ENCODE measurements around the gene MDN1.
"Not testable (repeated sequence)": the region's sequence is repeated elsewhere in the genome, so short reads cannot be mapped to it uniquely, and the experiment has no call there.

MDN1 gene

GRCh38 chr6:89657445-89658158 lies 162.0 kb downstream of the MDN1 start:
- no peaks in the 10 kb centered on the region for H3K9me3 Mint-ChIP-seq
- peaks cover 61% of the 10 kb centered on the region for H3K36me3 Mint-ChIP-seq
- no peak overlapping the region for H3K27ac Mint-ChIP-seq

GRCh38 chr6:89655122-89655521 lies 164.5 kb downstream of the MDN1 start:
- no peaks in the 10 kb centered on the region for H3K4me1 Mint-ChIP-seq
- no peak overlapping the region for H3K27ac Mint-ChIP-seq
- H3K27me3 Mint-ChIP-seq: no peaks in the 10 kb centered on the region
- DNase-seq: no peak
- no peaks in the 10 kb centered on the region for H3K9me3 Mint-ChIP-seq
- no peak overlapping the region for H3K4me3 Mint-ChIP-seq
- CTCF ChIA-PET: no interaction called here
- peaks cover 56% of the 10 kb centered on the region for H3K36me3 Mint-ChIP-seq

More at GRCh38 chr6:89657445-89658158, 162.0 kb downstream of the MDN1 start:
- Mint-ChIP-seq H3K4me3 (no peak overlapping the region), H3K4me1 (no peaks in the 10 kb centered on the region), H3K27me3 (no peaks in the 10 kb centered on the region)
- DNase-seq: no peak
- CTCF ChIA-PET: interaction anchor here (0.6 kb wide), 1 partner anchor 80 kb away, joined by 3 read pairs; no protein-coding TSS in a partner anchor

- Mint-ChIP-seq H3K9me3 (no peaks in the 10 kb centered on the region), H3K4me3 (no peak overlapping the region), H3K36me3 (peaks cover 47% of the 10 kb centered on the region), H3K4me1 (no peaks in the 10 kb centered on the region), H3K27me3 (no peaks in the 10 kb centered on the region), H3K27ac (no peak overlapping the region)
- DNase-seq: no peak
- CTCF ChIA-PET: no interaction called here
These were observed 169.0 kb downstream of the MDN1 start for GRCh38 chr6:89650579-89650978.

GRCh38 chr6:89649682-89650081 lies 169.9 kb downstream of the MDN1 start:
- CTCF ChIA-PET: no interaction called here
- H3K4me1 Mint-ChIP-seq: no peaks in the 10 kb centered on the region
- no peaks in the 10 kb centered on the region for H3K9me3 Mint-ChIP-seq
- peaks cover 48% of the 10 kb centered on the region for H3K36me3 Mint-ChIP-seq
- DNase-seq: no peak
- no peak overlapping the region for H3K27ac Mint-ChIP-seq
- H3K4me3 Mint-ChIP-seq: no peak overlapping the region
- no peaks in the 10 kb centered on the region for H3K27me3 Mint-ChIP-seq

- no peak for DNase-seq
- H3K36me3 Mint-ChIP-seq: peaks cover 44% of the 10 kb centered on the region
- H3K27ac Mint-ChIP-seq: no peak overlapping the region
- H3K4me3 Mint-ChIP-seq: no peak overlapping the region
- H3K9me3 Mint-ChIP-seq: no peaks in the 10 kb centered on the region
- CTCF ChIA-PET: no interaction called here
- H3K4me1 Mint-ChIP-seq: no peaks in the 10 kb centered on the region
- H3K27me3 Mint-ChIP-seq: no peaks in the 10 kb centered on the region
These were observed 174.7 kb downstream of the MDN1 start for GRCh38 chr6:89644864-89645263.

GRCh38 chr6:89643406-89643805 lies 176.2 kb downstream of the MDN1 start:
- Mint-ChIP-seq H3K4me3 (no peak overlapping the region), H3K4me1 (peaks cover 13% of the 10 kb centered on the region), H3K36me3 (peaks cover 42% of the 10 kb centered on the region), H3K27me3 (no peaks in the 10 kb centered on the region), H3K9me3 (no peaks in the 10 kb centered on the region), H3K27ac (no peak overlapping the region)
- CTCF ChIA-PET: no interaction called here
- DNase-seq: no peak

- Mint-ChIP-seq H3K27ac (no peak overlapping the region), H3K4me3 (no peak overlapping the region), H3K9me3 (no peaks in the 10 kb centered on the region), H3K4me1 (peaks cover 18% of the 10 kb centered on the region), H3K36me3 (peaks cover 40% of the 10 kb centered on the region), H3K27me3 (no peaks in the 10 kb centered on the region)
- no peak for DNase-seq
- CTCF ChIA-PET: no interaction called here
These were observed 176.6 kb downstream of the MDN1 start for GRCh38 chr6:89642956-89643355.

GRCh38 chr6:89641581-89641980 lies 178.0 kb downstream of the MDN1 start:
- Mint-ChIP-seq H3K36me3 (peaks cover 41% of the 10 kb centered on the region), H3K4me1 (peaks cover 29% of the 10 kb centered on the region)
- H3K4me3 Mint-ChIP-seq, DNase-seq, CTCF ChIA-PET, H3K27ac Mint-ChIP-seq, H3K27me3 Mint-ChIP-seq, H3K9me3 Mint-ChIP-seq: not testable (repeated sequence)

GRCh38 chr6:89640804-89641203 lies 178.8 kb downstream of the MDN1 start:
- H3K9me3 Mint-ChIP-seq: no peaks in the 10 kb centered on the region
- CTCF ChIA-PET: interaction anchor here (0.7 kb wide), 1 partner anchor 359 kb away, joined by 3 read pairs; no protein-coding TSS in a partner anchor
- peaks cover 35% of the 10 kb centered on the region for H3K4me1 Mint-ChIP-seq
- DNase-seq: no peak
- no peak overlapping the region for H3K4me3 Mint-ChIP-seq
- H3K27ac Mint-ChIP-seq: no peak overlapping the region
- H3K36me3 Mint-ChIP-seq: peaks cover 46% of the 10 kb centered on the region
- no peaks in the 10 kb centered on the region for H3K27me3 Mint-ChIP-seq

- Mint-ChIP-seq H3K9me3 (no peaks in the 10 kb centered on the region), H3K36me3 (peaks cover 49% of the 10 kb centered on the region), H3K4me3 (peak within 1 kb of the TSS; percentile 91), H3K4me1 (peaks cover 38% of the 10 kb centered on the region), H3K27me3 (no peaks in the 10 kb centered on the region), H3K27ac (peak within 1 kb of the TSS; percentile 97)
- peak; percentile 93 for DNase-seq
- CTCF ChIA-PET: interaction anchor here (0.6 to 1.9 kb wide), 2 partner anchors 154 to 840 kb away, joined by 3 to 6 read pairs; no protein-coding TSS in a partner anchor
These were observed 181.0 kb downstream of the MDN1 start, which contains the start of gene LYRM2 for GRCh38 chr6:89638320-89639195. LYRM2 (minus strand) TSS chr6:89638747; CDS start chr6:89638716, 31 bp downstream.

GRCh38 chr6:89637960-89638319 lies 181.7 kb downstream of the MDN1 start:
- Mint-ChIP-seq H3K27ac (peak overlapping the region; percentile 97), H3K36me3 (peaks cover 46% of the 10 kb centered on the region), H3K4me1 (peaks cover 38% of the 10 kb centered on the region)

GRCh38 chr6:89636412-89636811 lies 183.2 kb downstream of the MDN1 start:
- H3K4me3 Mint-ChIP-seq, DNase-seq, H3K27ac Mint-ChIP-seq, H3K9me3 Mint-ChIP-seq, H3K27me3 Mint-ChIP-seq: not testable (repeated sequence)
- Mint-ChIP-seq H3K4me1 (peaks cover 38% of the 10 kb centered on the region), H3K36me3 (peaks cover 46% of the 10 kb centered on the region)
- CTCF ChIA-PET: interaction anchor here (1.1 kb wide), 1 partner anchor 204 kb away, joined by 3 read pairs; the partner anchor contains the start of gene ANKRD6

More at GRCh38 chr6:89637960-89638319, 181.7 kb downstream of the MDN1 start:
- no peaks in the 10 kb centered on the region for H3K9me3 Mint-ChIP-seq
- peak overlapping the region; percentile 91 for H3K4me3 Mint-ChIP-seq
- no peak for DNase-seq
- CTCF ChIA-PET: interaction anchor here (1.0 to 1.9 kb wide), 2 partner anchors 28 to 155 kb away, joined by 3 to 6 read pairs; no protein-coding TSS in a partner anchor
- no peaks in the 10 kb centered on the region for H3K27me3 Mint-ChIP-seq

- Mint-ChIP-seq H3K4me1 (peaks cover under 1% of the 10 kb centered on the region), H3K9me3 (no peaks in the 10 kb centered on the region), H3K27me3 (no peaks in the 10 kb centered on the region), H3K4me3 (no peak overlapping the region), H3K27ac (no peak overlapping the region), H3K36me3 (peaks cover 15% of the 10 kb centered on the region)
- CTCF ChIA-PET: no interaction called here
- DNase-seq: no peak
These were observed 189.1 kb downstream of the MDN1 start for GRCh38 chr6:89630488-89630887.

- Mint-ChIP-seq H3K27me3 (peaks cover 6% of the 10 kb centered on the region), H3K9me3 (no peaks in the 10 kb centered on the region), H3K4me3 (no peak overlapping the region), H3K4me1 (no peaks in the 10 kb centered on the region), H3K27ac (no peak overlapping the region), H3K36me3 (peaks cover 1% of the 10 kb centered on the region)
- CTCF ChIA-PET: interaction anchor here (1.4 to 1.6 kb wide), 2 partner anchors 14 to 191 kb away, joined by 4 read pairs; no protein-coding TSS in a partner anchor
- DNase-seq: no peak
These were observed 195.8 kb downstream of the MDN1 start for GRCh38 chr6:89623749-89624148.

Measured in activated naive CD4-positive, alpha-beta T cell treated with anti-CD3 and anti-CD28 coated beads, Interleukin-2, amount 10 ng/mL, durations not matched to agents 7 days and 5 days (primary cell).